Esophagus muscularis mucosa (tissue), 4 donors: ENCODE data around the gene HIBCH.
"Not testable (repeated sequence)": the region's sequence is repeated elsewhere in the genome, so short reads cannot be mapped to it uniquely, and the experiment has no call there.

Experiments
- CTCF ChIP-seq, 3 experiments: fragments of 200-600 bp in 2 of 3; fragments of 450-650 bp in 1 of 3; sonication (generic) in 2 of 3; IDR thresholded peaks; one replicate each; pipeline ENCODE4 v1.5.1; 2017 to 2019; ENCODE audit warnings: antibody characterized with exemption in 3 of 3, mild to moderate bottlenecking in 2 of 3, moderate library complexity in 1 of 3
- EP300 ChIP-seq: sonication (generic); formaldehyde crosslinking; IDR thresholded peaks from one replicate; pipeline ENCODE4 v1.6.1; 2017; ENCODE audit warnings: antibody characterized with exemption
- POLR2A ChIP-seq: fragments of 450-650 bp; IDR thresholded peaks from one replicate; pipeline ENCODE4 v1.6.1; 2017; ENCODE audit warnings: antibody characterized with exemption, moderate library complexity, mild to moderate bottlenecking, low read depth
- POLR2AphosphoS5 ChIP-seq, 2 donors: sonication (generic); formaldehyde crosslinking; IDR thresholded peaks; one replicate each; pipeline ENCODE4 v1.6.1; 2017; ENCODE audit warnings: antibody characterized with exemption in 2 of 2

- TF ChIP-seq POLR2A; CTCF (IDR thresholded peaks at IDR 0.05); EP300; POLR2AphosphoS5 (IDR thresholded peaks at IDR 0.05): not testable (repeated sequence)
These were observed 7.0 kb downstream of the HIBCH start for GRCh38 chr2:190312635-190313025.
